ENCODE measurements around the gene GSK3B.
"Not testable (repeated sequence)": the region's sequence is repeated elsewhere in the genome, so short reads cannot be mapped to it uniquely, and the experiment has no call there.

Gene GSK3B

DNA sequence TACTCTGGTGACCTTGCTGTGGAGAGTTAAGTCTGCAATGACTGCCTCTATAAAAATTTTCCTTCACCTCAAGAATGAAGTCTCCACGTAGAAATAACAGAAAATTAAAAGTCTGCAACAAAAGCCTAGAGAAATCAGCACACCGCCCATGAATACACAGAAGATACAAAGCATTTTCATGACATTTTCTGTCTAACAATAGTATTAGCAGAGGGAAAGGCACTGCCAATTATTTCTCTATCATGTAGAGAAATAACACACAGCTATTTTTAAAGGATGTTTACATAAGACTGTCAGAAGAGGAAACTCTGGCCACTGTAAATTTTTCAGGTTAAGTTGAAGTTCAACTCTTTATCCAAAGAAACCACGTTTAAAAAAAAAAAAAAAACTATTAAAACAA lies 80.8 kb downstream of the GSK3B start:
- DNase-seq (ENCODE audit: low read depth in 2 of 2), result no peak

DNA sequence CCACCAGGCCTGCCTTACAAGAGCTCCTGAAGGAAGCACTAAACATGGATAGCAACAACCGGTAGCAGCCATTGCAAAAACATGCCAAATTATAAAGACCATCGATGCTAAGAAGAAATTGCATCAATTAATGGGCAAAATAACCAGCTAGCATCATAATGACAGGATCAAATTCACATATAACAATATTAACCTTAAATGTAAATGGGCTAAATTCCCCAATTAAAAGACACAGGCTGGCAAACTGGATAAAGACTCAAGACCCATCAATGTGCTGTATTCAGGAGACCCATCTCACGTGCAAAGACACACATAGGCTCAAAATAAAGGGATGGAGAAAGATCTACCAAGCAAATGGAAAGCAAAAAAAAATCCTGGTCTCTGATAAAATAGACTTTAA lies 88.5 kb downstream of the GSK3B start:
- DNase-seq (ENCODE audit: low read depth in 2 of 2), result not testable (repeated sequence)

DNA sequence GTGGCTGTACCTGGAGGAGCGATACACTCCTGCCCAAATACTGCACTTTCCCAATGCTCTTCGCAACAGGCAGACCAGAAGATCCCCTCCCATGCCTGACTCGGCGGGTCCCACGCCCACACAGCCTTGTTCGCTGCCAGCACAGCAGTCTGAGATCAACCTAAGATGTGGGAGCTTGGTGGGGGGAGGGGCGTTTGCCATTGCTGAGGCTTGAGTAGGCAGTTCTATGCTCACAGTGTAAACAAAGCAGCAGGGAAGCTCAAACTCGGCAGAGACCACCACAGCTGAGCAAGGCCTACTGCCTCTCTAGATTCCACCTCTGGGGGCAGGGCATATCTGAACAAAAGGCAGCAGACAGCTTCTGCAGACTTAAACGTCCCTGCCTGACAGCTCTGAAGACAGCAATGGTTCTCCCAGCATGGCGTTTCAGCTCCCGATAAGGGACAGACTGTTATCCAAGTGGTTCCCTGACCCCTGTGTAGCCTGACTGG lies 90.2 kb downstream of the GSK3B start:
- peak in 1 of 2 donors; percentile 21 for DNase-seq (ENCODE audit: low read depth in 2 of 2)

DNA sequence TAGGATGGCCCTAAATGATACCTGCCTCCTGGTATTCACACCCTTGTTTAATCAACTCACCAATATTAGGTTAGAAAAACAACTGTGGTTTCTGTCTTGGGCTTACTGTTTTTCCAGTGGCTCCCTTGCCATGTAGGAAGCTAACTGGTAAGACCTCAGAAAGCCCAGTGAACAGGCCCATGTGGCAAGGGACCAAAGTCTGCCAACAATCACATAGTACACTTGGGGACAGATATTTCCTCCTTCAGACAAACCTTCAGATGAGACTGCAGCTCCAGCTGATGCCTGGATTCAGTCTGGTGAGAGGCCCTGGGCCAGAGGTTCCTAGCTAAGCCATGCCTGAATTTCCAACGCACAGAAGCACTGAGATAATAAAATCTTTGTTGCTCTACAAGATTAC lies 96.1 kb downstream of the GSK3B start:
- no peak for DNase-seq (ENCODE audit: low read depth in 2 of 2)

DNA sequence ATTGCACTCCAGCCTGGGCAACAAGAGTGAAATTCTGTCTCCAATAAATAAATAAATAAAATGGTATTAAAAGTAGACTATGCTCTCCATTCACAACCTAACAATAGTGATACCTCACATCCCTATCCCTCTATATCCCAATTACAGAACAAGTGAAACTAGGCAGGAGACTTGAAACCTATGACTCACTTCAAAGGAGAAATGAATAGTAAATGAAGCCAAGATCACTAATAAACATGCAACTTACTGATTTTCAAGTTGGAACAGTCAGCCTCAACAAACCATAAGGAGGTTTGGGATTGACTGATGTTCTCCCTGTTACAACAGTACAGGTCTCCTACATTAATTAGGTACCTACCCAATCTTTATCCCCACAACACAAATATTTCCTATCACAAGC lies 103.4 kb downstream of the GSK3B start:
- no peak for DNase-seq (ENCODE audit: low read depth in 2 of 2)

DNA sequence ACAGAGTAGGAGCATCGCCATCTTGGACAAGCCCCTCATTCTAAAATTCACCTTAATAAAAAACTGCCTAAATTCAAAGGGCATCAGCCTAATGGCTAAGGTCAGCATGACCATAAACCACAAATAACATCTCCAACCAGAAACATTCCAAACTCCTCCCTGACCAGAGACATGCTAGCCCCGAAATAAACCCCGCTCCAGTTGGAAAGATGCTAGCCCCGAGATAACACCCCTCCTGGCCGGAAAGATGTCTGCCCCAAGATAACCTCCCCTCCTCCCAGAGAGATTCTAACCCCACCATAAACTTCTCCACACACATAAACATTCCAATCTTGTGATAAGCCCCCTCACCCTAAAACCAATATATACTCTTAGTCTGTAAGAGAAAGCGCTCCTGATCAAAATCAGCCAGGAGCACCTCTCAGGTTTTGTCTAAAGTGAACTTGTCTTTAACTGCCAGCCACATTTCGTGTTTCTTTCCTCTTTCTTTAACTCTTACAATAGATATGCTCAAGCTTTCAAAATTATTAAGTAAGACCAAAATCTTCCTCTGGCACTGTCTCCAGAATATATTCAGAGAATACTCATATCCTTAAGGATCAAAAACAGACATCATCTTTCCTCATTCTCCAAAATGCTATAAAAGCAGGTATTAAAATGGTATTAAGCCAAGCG lies 104.1 kb downstream of the GSK3B start:
- no peak for DNase-seq (ENCODE audit: low read depth in 2 of 2)

DNA sequence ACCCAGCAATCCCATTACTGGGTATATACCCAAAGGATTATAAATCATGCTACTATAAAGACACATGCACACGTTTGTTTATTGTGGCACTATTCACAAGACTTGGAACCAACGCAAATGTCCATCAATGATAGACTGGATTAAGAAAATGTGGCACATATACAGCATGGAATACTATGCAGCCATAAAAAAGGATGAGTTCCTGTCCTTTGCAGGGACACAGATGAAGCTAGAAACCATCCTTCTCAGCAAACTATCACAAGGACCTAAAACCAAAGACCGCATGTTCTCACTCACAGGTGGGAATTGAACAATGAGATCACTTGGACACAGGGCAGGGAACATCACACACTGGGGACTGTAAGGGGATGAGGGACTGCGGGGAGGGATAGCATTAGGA lies 107.4 kb downstream of the GSK3B start:
- not testable (repeated sequence) for DNase-seq (ENCODE audit: low read depth in 2 of 2)

DNA sequence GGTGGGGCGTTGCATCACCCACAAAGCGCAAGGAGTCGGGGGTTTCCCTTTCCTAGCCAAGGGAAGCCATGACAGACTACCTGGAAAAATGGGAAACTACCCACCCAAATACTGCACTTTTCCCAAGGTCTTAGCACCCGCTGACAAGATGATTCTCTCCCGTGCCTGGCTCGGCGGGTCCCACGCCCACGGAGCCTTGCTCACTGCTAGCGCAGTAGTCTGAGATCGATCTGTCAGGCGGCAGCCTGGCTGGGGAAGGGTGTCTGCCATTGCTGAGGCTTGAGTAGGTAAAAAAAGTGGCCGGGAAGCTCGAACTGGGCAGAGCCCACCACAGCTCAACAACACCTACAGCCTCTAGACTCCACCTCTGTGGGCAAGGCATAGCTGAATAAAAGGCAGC lies 112.9 kb downstream of the GSK3B start:
- no peak for DNase-seq (ENCODE audit: low read depth in 2 of 2)

DNA sequence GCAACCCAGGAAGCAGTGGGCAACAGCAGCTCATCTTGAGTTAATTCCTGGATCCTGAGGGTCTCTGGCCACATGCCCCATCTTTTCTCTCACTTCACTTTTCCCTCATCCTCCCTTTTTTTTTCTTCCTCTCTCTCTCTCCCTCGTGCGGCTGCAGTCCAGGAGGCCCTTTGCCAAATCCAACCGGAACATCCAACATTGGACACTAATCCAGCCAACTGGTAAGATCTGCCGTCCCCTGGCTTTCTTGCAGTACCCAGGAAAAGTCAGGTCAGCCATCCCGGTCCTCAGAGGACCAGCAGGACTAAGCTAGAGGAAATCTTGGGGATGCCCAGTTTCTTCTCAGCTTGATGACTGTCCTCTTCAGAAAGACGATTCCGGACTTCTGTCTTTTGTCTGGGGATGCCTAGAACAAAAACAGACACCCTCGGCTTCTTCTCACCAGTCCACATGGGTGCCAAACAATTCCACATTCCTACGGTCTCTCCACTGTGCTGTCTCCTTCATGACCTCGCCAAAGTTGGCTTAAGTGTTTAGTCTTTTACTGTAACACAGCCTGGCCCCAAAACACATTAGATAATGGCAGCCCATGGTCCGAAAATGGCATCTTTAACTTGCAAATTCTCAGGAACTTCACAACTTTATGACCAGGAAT lies 115.6 kb downstream of the GSK3B start:
- no peak for DNase-seq (ENCODE audit: low read depth in 2 of 2)

DNA sequence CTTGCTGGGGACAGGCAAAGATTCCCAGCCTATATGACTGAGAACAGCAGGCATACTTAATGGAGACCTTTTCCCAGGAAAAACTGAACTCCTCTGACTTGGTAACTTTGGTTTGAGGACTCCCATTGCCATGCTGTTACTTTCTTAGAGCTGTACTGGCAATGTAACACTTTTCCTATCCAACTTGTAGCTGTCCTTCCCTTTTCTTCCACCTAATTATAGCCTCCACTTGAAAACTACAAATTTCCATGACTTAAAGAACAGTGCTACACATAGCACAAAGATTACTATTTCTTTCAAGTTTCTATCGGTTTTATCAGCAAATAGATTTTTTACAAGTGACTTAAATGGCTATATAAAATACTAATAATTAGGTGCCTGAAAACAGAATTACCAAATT lies 116.9 kb downstream of the GSK3B start:
- no peak for DNase-seq (ENCODE audit: low read depth in 2 of 2)

DNA sequence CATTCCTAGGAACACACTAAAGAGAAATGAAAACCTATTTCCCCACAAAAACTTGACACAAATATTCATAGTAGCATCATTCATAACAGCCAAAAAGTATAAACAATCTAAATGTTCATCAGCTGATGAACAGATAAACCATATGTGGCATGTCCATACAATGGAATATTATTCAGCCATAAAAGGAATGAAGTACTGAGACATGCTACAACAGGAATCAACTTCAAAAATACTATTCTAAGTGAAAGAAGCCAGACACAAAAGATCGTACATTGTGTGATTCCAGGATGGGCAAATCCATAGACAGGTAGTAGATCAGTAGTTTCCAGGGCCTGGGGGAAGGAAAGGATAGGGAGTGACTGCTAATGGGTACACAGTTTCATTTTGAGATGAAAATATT lies 118.0 kb downstream of the GSK3B start:
- DNase-seq (ENCODE audit: low read depth in 2 of 2), result no peak

DNA sequence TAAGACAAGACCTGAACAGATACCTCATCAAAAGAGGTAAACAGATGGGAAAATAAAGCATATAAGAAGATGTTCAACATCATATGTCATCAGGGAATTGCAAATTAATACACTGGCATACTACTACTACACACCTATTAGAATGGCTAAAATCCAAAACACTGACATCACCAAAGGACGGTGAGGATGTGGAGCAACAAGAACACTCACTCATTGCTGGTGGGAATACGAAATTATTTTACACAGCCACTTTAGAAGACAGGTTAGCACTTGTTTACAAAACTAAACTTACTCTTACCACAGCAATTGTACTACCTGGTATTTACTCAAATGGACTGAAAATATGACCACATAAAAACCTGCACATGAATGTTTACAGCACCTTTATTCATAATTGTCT lies 119.6 kb downstream of the GSK3B start:
- DNase-seq (ENCODE audit: low read depth in 2 of 2), result no peak

DNA sequence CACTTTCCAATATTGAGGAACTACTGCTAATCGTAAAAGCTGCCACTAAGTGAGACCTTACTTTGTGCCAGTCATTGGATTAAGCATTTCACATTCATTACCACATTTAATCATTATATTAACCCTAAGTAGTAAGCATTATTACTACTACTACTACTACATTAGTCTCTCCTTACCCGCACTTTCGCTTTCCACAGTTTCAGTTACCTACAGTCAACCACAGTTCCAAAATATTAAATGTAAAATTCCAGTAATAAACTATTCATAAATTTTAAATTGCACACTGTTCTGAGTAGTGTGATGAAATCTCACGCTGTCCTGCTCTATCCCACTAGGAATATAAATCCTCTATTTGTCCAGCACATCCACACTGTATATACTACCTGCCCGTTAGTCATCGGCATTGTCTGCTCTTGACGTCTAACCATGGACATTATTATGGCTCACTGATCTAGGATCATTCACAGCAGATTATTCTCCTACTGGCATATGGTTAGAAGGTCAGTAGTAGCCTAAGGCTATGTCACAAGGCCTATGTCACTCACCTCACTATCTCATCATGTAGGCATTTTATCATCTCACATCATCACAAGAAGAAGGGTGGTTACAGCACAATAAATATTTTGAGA lies 121.1 kb downstream of the GSK3B start:
- DNase-seq (ENCODE audit: low read depth in 2 of 2), result no peak

DNA sequence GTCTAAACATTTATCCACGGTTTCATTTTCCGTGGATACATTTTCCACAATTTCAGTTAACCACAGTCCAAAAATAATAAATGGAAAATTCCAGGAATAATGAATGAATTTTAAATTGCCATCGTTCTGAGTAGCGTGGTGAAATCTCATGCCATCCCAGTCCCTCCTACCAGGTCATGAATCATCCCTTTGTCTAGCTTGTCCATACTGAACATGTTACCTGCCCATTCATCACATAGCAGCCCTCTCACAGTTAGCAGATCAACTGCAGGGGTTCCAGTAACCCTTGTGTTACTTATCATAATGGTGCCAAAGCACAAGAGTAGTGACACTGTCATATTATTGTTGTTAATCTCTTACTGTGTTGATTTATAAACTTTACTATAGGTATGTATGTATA lies 124.5 kb downstream of the GSK3B start:
- DNase-seq (ENCODE audit: low read depth in 2 of 2), result no peak

DNA sequence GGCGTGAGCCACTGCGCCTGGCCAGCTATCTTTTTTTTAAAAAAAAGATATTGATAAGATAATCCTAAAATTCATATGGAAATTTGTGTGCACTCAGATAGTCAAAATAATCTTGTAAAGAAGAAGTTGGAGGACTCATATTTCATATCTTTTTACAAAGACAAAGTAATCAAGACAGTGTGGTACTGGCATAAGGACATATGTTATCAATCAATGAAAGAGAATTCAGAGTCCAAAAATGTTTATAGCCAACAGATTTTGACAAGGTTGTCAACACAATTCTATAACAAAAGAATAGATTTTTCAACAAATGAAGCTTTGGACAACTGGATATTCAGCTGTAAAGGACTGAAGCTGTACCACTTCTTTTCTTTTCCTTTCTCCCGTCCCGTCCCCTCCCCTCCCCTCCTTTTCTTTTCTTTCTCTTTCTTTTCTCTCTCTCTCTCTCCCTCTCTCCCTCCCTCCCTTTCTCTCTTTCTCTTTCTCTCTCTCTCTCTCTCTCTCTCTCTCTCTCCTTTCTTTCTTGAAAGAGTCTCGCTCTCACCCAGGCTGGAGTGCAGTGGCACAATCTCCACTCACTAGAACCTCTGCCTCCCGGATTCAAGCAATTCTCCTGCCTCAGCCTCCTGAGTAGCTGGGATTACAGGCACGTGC lies 126.8 kb downstream of the GSK3B start:
- DNase-seq (ENCODE audit: low read depth in 2 of 2), result no peak

DNA sequence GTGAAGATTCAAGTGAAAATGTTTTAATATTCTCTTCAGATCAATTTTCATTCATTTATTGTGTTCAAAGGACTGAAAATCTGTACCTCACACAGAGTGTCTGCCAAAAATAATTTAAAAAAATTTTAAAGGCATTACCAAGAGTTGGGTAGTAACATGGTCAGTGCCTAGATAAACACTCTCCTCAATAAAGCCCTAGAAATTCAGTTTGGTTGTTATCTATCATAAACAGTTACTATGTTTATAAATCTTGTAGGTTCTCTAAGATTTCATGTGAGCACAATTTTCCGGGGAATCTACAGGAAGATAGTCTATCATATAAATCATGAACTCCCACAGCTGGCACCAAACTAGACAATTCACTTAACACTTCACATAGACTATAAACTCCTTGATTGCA lies 128.6 kb downstream of the GSK3B start:
- no peak for DNase-seq (ENCODE audit: low read depth in 2 of 2)

DNA sequence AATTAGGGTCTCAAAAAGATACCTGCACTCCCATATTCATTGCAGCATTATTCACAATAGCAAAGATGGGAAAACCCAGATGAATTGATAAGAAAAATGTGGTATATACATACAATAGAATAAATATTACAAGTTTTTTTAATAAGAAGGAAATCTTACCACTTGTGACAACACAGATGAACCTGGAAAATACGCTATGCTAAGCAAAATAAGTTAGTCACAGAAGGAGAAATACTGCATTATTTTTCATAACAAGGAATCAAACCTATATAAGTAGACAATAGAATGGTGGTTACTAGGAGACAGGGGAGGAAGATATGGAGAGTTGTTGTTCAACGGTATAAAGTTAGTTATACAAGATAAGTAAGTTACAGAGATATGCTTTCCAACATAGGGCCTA lies 130.0 kb downstream of the GSK3B start:
- DNase-seq (ENCODE audit: low read depth in 2 of 2), result no peak

DNA sequence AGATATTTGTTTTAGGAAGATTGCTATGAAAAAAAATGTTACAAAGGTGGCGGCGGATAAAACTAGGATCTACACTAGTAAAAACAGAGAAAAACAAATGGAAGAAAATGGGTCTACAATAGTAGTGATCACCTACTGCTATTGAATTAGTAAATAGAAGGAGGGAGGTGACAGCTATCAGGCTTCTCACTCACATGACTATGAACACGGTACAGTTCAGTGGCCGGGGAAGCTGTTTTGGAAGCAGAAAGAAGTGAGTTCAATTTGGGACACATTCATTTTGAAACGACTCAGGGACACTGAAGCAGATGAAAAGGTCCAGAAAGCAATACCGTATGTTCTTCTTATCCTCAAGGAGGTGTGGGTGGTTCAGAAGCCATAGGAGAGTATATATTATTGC lies 138.3 kb downstream of the GSK3B start:
- no peak for DNase-seq (ENCODE audit: low read depth in 2 of 2)

DNA sequence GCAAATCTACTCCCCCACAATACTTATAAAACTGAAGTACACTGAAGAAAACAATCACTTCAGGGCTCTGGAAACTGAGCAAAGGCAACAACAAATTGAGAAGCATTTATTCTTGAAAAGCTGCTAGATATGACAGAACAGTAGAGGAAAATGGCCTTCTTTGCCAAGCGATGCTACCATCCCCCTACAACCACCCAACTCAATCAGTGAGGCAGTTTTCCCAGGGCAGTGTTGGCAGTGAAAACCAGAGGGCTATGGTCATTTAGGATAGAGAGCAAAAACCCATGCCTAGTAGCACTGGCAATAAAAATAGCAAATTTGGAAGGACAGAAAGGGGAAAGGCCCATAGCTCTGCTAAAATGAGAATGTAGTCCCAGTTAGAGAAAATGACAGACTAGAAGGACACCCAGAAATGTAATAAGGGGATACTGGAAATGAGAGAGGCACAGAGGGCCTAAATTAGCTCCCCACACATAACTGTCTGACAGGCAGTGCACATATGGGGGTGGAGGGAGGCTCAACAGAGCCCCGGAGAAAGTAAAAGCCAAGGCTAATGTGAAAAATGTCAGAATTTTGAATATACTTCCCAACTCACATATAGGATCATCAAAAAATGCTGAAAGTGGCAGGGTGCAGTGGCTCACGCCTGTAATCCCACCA lies 143.5 kb downstream of the GSK3B start:
- no peak for DNase-seq (ENCODE audit: low read depth in 2 of 2)

DNA sequence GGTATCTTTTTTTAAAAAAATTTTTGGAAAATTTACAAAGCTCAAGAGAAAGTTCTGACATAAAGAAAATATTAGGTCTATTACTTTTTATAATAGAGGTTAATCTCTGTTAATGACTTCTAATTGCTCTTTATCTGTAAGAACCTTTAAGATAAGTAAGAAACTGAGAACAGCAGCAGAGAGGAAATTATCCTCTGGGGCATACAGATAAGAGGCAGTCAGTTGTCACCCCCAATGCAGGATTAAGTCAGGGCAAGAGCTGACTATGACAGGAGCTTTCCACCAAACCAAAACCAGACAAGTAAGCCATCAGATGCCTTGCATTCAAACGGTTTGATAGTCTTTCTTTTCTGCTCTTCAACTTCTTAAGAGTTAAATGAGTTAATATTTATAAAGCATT lies 149.0 kb downstream of the GSK3B start:
- no peak for DNase-seq (ENCODE audit: low read depth in 2 of 2)

DNA sequence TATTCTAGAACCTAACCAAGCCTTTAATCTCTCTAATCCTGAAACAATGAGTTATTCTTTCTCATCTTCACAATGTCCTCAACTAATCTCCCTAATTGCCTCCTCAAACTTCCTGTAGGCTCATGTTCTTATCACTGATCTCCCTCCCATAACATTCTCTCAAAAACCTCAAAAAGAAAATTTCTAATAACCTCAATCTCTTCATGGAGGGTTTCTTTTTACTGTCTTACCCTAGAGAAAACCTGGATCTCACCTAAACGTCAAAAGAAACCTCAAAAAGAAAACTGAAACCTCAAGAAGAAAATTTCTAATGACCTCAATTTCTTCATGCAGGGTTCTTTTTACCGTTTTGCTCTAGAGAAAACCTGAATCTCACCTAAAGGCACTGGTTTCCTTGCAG lies 150.2 kb downstream of the GSK3B start:
- DNase-seq (ENCODE audit: low read depth in 2 of 2), result no peak

DNA sequence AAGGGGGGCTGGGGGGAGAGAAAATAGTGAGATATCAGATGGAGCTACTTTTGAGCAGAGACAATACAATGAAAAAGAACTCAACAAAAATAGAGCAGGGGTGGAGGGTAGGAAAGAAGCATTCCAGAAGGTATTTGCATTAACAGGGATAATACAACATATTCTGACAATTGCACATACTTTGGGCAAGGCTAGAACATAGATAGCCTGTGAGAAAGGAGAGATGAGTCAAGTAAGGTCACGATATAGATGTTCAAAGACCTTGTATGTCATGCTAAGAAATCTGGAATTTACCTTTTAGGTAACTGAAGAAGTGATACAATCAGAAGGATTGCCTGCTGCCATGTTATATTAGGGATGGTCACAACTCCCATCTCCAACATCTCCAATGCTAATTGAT lies 155.2 kb downstream of the GSK3B start:
- DNase-seq (ENCODE audit: low read depth in 2 of 2), result no peak

Data from stimulated activated CD8-positive, alpha-beta memory T cell treated with anti-CD3 and anti-CD28 coated beads, Interleukin-7, amount 100 ng/mL, for 4 hours (primary cell).